LoVo (cell line): ENCODE measurements around the gene PATE2.

Source experiments
- DNase-seq: peaks from one replicate; pipeline ENCODE4 v3.0.0-alpha.2; 2016; ENCODE audit warnings: low spot score

The PATE2 gene

DNA sequence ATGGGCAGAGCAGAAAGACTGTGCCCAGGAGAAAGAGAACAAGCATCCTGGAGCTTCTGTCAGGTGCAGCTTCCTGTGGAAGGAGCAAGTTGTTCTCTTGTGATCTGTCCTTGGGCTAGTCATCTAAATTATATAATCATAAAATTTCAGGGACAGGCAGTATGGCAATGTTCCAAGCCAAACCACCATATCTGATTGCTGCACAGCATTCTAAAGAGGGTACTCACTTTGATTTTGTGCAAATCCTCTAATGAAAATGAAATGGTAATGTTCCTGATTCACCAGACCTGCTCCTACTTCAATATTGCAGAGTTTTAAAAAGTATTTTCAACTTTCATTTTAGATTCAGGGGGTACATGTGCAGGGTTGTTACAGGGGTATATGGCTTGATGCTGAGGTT lies at the start of gene PATE2:
TSS of gene PATE2 (minus strand) at position 101 of the 400 bp plus-strand sequence. CDS start at position 46, 55 bp downstream.
- no peak for DNase-seq

DNA sequence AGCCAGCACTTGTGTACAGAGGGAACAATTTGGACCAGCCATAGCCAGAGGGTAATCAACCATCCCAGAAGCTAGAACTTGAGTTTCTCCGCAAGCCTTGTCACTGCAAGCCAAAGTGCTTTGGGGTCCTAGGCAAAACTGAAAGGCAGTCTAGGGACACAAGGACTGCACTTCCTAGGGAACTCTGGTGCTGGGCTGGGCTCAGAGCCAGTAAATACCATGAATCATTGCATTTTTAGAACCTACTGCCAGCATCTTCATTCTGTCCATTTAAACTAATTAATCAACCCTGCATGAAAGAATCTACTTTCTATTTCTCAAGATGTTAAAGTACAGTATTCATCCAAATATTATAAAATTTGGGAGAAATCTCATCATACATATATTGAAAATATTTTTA lies 29.3 kb upstream of the PATE2 start:
- DNase-seq: no peak

DNA sequence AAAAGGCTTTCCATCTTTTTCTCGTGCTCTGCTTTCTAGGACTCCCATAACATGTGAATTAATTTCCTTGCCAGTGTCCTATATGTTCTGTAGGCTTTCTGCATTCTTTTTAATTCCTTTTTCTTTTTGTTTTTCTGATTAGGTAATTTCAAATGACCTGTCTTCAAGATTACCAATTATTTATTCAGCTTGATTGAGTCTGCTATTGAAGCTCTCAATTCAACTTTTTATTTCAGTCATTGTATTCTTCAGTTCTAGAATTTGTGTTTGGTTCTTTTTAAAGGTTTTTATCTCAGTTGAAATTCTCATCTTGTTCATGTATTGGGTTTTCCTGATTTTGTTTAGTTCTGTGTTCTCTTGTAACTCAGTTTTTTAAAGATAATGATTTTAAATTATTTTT lies 23.8 kb upstream of the PATE2 start:
- no peak for DNase-seq

DNA sequence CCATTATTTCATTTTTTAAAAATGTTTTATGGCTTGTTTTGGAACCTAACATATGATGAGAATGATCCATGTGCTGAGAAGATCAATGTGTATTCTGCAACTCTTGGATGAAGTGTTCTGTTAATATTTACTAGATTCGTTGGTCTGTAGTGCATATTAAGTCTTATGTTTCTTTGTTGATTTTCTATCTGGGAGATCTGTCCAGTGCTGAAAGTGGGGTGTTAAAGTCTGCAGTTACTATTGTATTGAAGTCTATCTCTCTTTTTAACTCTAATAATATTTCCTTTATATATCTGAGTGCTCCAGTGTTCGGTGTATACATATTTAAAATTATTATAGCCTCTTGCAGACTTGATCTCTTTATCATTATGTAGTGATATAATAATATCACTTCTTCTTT lies 21.2 kb upstream of the PATE2 start:
- no peak for DNase-seq

DNA sequence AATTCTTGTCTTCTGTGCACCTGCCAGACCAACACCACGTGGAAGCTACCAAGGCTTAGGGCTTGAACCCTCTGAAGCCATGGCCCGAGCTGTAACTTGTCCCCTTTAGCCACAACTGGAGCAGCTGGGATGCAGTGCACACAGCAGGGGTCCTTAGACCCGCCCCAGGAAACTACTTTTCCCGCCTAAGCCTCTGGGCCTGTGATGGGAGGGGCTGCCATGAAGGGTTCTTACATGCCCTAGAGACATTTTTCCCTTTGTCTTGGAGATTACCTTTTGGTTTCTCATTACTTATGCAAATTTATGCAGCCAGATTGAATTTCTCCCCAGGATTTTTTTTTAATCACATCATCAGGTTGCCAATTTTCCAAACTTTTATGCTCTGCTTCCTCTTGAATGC lies 19.0 kb upstream of the PATE2 start:
- DNase-seq: no peak

DNA sequence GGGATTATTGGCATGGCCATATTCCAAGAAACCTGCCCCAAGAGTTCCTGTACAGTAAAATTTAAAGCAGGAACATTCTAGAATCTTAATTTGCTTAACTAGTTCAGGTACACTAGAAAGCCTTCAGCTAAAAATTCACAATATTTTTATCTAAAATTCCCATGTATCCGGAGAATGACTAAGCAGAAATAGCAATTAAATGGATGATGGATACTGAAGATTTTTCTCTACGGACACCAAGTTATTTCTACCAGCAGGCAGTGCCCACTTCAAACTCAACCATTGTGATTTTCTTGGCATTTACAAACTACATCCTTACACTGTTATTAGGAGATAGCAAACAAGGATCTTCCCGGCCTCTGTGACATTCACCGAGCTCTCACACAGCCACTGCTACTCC lies 12.2 kb upstream of the PATE2 start:
- no peak for DNase-seq

DNA sequence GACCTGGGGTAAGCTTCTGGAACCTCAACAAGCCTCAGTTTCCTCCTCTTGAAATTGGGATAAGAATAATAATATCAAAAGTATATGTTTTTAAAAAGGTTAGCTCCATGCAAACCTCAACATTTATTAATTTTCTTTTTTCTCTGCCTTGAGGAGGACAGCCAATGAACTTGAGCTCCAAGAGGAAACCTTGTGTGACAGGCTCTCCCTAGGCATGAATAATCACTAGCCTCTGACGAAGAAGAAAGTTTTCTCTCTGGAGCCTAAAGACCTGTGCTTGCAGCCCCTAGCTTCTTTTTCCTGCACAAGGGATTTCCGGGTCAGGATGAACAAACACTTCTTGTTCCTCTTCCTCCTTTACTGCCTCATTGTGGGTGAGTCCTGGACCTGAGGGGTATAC lies 9.2 kb upstream of the PATE2 start, which contains the start of gene PATE3:
TSS of gene PATE3 (plus strand) at position 301 of the 400 bp plus-strand sequence. CDS start at position 326, 25 bp downstream.
- DNase-seq: no peak

DNA sequence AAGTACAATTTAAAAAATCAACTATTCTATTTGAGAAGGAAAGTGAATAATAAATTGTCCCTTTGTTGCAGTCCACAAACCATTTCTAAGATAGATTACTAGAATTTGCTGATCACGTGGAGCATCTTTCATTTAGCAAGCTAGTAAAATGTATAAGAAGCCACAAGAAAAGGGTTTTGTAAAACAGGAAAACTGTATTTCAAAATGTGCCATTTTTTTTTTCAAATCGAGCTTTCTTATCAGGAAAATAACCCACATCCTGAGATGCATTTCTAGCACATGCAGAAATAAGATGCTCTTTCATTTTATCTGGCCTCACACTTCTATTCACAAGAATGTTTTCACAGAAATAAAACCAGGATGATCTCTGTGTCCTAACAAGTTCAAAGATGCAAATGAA lies 6.0 kb upstream of the PATE2 start:
- no peak for DNase-seq

DNA sequence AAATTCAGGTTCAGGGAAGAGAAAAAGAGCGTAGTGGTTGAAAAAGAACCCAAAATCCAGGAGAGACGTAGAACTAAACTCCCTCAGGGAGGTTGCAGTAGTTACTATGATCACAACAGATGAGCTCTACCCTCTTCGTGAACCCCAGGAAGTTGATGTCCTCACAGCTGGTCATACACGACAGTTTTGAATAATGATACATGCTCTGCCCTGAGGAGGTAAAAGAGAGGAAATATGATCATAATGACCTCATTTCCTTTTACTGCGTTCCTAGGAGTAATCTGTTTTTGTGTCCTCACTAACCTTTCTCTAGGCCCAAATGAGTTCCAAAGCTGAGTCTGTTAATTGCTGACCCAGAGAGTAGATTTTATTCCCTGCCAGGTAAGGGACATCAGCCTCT lies 1.3 kb downstream of the PATE2 start:
- DNase-seq: no peak

DNA sequence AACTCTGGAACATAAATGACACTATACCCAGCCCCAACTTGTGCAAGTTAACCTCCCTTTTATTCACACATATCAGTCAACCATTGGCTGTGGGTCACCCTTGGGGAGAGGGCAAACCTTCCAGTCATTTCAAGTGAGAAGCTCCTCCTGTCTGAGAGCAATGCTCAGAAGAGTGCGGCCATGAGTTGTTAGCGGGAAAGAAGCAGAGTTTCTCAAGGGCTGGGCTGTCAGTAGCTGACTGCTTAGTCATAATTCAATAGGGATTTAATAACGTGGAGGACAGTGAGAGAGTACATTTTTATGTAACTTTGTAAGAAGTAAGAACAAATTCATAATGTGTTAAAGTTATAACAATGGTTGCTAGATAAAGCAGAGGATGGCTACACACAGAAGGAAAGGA lies 5.1 kb downstream of the PATE2 start:
- no peak for DNase-seq

DNA sequence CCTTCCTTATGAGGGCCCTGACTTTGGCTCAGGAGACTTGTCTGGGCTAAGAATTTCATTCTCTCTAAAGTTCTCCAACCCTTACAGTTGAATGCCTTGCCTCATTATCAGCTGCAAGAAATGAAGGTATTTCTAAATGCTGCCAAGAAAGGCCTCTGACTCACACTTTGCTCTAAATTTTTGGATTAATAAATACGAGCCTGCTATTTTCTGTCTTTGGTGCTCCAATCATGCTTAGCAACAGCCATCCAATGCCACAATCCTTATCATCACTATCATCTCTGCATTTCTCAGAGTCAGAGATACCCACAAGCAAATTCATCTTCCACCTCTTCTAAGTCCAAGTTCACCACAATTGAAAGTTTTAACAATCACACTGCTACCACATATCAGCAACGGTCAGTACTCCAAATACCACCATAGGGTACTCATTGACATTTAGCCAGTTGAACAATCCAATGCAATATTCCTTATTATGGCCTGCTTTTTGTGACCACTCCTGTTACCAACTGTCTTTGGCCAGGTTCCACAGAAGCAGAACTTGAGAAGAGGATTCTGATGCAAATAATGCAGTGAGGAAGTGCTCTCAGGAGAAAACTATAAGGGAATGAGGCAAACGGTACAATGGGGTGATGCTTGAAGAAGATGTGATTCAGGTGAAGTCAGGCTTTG lies 5.7 kb downstream of the PATE2 start:
- no peak for DNase-seq

DNA sequence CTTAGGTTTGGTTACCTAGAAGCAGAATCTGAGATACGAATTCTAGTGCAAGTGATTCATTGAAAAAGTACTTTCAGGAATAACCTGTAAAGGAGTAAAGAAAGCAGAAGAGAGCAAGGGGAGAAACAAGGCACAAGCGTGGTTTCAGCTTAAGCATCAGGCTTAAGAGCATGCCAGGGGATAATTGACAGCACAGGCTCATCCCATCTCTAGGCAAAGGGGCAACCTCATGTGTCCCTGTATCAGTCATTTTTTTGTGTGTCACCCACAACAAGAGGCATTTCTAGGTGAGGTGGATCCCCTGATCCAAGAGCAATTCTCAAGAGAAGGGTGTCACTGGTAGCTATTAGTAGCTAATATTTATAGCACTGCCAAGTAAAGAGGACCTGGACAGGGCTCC lies 8.0 kb downstream of the PATE2 start:
- no peak for DNase-seq

DNA sequence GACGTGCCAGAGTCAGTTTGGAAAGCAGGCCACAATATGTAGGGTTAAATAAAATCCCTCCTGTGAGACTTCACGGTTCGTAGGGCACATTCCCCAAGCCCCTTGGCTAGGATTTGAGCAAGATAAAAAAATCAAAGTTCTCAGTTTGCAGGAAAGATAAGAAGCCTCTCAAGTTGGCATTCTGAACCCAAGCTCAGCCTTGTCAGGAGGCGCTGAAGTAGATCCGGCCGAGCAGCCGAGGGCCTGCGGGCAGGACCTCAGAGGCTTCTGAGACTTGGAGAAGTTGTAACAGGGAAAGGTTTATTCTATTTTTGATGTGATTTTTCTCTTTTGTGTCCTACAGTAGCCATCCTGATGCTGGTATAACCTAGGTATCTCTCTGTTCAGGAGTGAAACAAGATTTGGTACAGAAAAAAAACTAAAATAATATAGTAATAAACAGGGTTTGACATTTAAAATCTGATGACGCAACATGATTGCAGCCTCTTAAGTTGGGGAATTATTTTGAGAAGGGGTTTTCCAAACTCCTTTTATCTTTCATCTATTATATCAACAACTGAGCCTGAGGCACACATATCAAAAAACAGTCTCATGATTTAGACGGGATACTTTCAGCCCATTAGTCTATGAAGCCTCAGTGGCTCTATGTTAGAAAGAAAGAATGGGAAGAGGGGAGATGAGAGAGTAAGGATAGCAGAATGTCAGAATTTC lies 10.1 kb downstream of the PATE2 start:
- DNase-seq: no peak

DNA sequence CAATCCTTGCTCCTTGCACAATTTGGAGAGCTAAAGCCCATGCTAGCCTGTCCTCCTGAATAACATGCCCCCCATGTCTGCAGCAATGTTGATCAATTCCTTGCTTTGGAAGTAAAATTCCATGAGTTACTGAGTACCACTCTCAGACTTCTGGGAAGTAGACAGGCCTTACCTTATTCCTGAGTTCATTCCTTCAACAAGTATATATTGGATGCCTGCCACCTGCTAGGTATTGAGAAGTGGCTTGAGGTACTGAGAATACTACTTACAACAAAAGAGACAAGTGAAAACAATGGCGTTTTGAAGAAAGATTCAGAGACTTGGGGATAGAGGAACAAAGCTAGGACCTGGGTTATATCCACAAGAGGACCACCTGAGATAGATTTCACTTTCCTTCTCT lies 12.4 kb downstream of the PATE2 start:
- DNase-seq: no peak

DNA sequence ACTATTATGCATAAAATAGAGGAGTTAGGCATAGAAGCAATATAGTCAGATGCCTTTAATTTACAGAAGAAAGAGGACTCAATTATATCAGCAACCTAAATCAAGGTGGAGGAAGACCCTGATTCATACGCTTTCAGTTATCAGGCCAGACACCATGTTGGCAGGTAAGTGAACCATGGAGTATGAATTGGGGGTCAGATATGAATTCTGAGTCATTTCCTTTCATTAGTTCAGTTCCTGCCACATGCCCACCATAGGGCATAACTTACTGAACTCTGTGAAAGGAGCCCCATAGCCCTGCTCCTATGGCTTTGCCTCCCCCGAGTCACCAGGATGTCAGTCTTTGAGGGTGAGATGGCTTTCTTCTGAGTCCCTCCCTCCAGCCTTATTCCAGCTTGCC lies 15.1 kb downstream of the PATE2 start:
- no peak for DNase-seq

DNA sequence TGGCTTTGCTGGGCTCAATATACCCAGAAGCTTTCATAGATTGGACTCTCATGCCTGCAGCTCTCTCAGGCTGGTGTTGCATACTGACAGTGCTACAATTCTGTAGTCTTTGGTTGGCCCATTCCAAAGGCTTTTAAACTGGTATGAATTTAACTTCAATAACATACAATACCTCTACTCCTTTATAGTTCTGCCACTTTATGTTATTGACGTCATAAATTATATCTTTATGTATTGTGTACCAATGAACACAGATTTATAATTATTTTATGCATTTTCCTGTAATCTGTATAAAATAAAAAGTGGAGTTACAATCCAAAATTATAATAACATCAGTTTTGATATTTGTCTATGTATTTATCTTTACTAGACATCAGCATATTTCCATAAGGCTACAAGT lies 16.2 kb downstream of the PATE2 start:
- no peak for DNase-seq

DNA sequence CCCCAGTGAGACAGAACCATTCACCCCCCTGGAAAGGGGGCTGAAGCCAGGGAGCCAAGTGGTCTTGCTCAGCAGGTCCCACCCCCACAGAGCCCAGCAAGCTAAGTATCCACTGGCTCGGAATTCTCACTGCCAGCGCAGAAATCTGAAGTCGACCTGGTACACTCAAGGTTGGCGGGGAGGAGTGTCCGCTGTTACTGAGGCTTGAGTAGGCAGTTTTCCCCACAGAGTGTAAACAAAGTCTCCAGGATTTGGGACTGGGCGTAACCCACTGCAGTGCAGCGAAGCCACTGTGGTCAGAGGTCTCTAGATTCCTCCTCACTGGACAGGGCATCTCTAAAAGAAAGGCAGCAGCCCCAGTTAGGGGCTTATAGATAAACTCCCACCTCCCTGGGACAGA lies 22.6 kb downstream of the PATE2 start:
- no peak for DNase-seq

DNA sequence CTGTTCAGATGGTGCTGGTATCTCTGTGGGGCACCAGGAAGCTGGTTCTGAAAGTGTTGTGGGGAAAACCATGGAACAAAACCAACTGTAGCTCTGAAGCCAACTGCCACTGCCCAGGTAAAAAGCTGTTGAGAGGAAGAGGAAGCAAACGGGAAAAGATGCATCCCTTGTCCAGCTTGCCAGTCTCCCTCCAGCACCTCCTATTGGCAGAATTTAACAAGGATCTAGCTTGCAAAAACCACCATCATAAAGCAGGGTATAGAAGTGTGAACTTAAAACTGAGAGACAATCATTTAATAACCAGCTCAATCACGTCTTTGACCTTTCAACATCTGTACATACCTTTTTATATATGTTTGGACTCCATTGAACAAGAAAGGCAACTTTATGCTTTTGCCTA lies 28.0 kb downstream of the PATE2 start:
- no peak for DNase-seq

DNA sequence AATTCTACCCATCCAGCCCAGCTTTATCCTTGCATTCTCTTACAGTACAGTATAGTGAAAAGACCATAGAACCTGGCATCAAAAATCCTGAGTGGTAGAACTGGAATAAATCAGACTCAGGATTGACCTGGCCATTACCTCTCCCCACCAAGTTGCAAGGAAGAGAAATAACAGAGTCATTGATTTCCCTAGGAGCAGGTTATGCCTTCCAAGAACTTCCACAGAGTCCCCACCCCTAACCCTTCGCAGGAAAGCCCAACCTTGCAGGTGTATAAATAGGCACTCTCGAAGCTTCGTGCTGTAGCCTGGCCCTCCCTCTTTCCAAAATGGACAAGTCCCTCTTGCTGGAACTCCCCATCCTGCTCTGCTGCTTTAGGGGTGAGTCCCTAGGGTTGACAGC lies 32.6 kb downstream of the PATE2 start, which contains the start of gene PATE1:
TSS of gene PATE1 (plus strand) at position 301 of the 400 bp plus-strand sequence. CDS start at position 327, 26 bp downstream.
- no peak for DNase-seq

DNA sequence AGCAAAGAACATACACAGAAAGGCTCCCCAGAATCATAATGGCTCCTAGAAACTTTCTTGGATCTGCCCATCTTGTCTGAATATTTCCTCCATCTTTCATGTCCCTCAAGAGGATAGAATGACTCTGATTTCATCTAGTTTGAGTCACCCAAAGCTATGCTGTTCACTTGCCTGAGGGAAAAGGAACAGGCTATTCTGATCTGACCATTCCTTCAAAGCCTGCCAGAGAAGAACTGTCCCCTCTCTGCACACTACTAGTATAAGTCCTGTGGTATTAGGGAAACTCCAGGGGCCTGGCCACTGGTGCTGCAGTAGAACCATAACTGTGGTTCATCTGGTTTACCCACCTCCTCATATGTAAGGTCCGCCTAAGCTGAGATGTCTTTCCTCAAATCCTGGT lies 34.9 kb downstream of the PATE2 start:
- DNase-seq: no peak

DNA sequence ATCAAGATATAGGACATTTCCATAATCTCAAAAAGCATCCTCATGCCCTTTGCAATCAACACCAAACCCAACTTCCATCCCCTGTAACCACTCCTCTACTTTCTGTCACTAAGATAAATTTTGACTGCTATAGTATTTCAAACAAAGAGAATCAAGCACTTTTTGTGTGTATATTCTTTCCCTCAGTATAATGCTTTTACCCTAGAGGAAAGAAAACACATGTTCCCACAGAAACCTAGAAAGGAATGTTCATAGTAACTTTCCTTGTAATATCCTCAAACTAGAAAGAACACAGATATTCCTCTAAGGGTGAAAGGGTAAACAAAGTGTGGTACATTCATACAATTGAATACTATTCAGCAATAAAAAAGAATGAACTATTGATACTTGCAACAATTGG lies 38.0 kb downstream of the PATE2 start:
- no peak for DNase-seq

DNA sequence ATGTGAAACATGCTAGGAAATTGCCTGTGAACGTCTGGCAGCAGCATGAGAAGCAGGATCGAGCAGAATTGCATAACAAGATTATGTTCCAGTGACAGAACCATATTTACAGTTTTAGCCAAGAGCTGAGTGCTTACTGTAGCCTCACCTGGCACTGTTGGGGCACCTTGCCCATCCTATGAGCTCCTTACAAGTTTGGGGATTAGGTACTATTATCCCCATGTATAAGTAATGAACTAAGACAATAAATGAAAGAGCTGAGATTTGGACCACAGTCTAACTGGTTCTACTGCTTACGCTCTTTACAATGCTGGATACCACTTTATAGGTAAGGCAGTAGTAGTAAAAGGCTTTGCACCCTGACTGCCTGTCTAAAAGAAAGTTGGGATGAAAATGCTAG lies 49.7 kb downstream of the PATE2 start:
- no peak for DNase-seq
